ENCODE measurements around the gene TNK2.
"Not testable (repeated sequence)": the region's sequence is repeated elsewhere in the genome, so short reads cannot be mapped to it uniquely, and the experiment has no call there.

GRCh38 chr3:195951443-195952177 lies 43.3 kb upstream of the TNK2 start:
- not testable (repeated sequence) for TF ChIP-seq RARB (CRISPR knock-in tag; IDR thresholded peaks at IDR 0.05); CTCF (IDR thresholded peaks at IDR 0.05); POLR2A (IDR thresholded peaks at IDR 0.05; ENCODE audit: low read length)
- TF ChIP-seq, protein P1, sequence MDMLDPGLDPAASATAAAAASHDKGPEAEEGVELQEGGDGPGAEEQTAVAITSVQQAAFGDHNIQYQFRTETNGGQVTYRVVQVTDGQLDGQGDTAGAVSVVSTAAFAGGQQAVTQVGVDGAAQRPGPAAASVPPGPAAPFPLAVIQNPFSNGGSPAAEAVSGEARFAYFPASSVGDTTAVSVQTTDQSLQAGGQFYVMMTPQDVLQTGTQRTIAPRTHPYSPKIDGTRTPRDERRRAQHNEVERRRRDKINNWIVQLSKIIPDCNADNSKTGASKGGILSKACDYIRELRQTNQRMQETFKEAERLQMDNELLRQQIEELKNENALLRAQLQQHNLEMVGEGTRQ (IDR thresholded peaks at IDR 0.05), result not testable (repeated sequence)
